Right ventricle myocardium inferior (tissue), 1 donor: Measurements from ENCODE around the gene SELENOI. TPM values are rescaled to one million over a fixed set of nuclear protein-coding genes. Genes with fewer than 3 reads are reported as not detected.

ENCODE experiments used
- ATAC-seq: fragments of 200-7000 bp; cut with Tn5 transposase; one replicate; pipeline ENCODE4 v1.9.1; 2020; ENCODE audit warnings: mild to moderate bottlenecking, moderate library complexity
- DNase-seq: peaks from one replicate; pipeline ENCODE4 v3.0.0; 2021; ENCODE audit errors: missing footprints
- intact Hi-C: fragments of 100-400 bp; cut with DNase I; formaldehyde crosslinking; loops from one replicate; pipeline ENCODE4 v1.11.0; 2022
- total RNA-seq: library from RNA; stranded (reverse); fragmentation: NEBNext Ultra II Directional; extraction: Animal tissue kit (Norgen Biotek cat#: 25700); gene quantifications from one replicate; pipeline ENCODE4 v1.2.1, GENCODE V29; 2021
- donor health status: DM: no; HTN: yes; CAD: no; lungs with severe emphysema.

The SELENOI gene
- total RNA-seq, 1 donor from 2014 or later: 14.3 TPM

DNA sequence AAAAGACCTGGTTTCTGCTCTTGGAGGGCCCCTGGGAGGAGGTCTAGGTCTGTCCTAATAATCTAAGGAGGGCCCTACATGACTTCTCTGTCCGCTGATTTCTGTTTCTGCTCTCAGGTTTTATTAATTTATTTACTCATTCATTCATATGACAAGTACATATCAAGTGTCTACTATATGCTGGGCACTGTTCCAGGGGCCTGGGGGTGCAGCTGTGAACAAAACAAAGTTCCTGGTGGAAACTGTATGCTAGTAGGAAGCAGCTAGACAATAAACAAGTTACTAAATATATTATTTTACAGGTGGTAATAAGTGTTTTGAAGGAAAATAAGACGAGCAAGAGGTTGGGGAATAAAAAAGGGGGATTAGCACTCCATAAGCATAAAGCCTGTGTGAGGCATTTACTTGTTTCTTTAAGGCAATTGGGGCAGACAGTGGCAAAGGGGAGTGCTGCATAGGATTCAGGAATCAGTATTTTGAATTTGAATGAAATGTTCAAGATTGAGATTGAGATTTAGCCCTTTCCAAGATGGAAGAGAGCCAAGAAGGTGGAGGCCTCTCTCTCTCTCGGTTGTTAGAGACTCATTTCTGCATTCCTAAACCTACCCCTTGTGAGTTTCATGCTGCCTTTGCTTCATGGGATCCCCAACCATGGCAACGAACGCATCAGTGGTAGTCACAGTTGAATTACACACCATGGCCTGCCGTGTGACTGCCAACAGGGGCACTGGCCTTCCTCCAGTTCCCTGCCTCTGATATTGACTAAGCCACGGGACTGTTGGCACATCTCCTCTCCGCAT is 84.0 kb downstream of the SELENOI start:
- intact Hi-C loops: no loop called here
- no peak for DNase-seq
- peak; percentile 63 for ATAC-seq

DNA sequence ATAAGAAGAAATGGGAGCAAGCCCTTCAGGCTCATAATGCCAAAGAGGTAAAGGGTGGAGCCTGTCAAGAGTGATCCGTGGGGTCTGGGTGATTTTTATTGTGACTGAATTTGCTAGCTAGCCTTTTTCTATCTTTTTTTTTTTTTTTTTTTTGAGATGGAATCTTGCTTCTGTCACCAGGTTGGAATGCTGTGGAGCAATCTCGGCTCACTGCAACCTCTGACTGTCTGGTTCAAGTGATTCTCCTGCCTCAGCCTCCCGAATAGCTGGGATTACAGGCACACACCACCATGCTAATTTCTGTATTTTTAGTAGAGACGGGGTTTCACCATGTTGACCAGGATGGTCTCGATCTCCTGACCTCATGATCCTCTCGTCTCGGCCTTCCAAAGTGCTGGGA is 84.9 kb downstream of the SELENOI start:
- ATAC-seq: no peak
- intact Hi-C loops: no loop called here
- DNase-seq: no peak

DNA sequence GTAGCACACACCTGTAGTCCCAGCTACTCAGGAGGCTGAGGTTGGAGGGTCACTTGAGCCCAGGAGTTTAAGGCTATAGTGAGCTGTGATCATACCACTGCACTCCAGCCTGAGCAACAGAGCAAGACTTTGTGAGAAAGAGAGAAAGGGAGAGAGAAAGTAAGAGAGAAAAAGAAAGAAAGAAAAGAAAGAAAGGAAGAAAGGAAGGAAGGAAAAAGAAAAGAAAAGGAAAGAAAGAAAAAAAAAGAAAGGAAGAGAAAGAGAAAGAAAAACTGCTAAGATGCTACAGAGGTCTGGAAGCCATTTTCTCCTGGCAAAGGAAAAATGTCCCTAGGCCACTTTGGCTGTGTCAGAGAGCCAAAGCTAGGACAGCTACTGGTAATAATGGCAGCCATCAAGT is 86.4 kb downstream of the SELENOI start:
- intact Hi-C loops: no loop called here
- ATAC-seq (no peak), DNase-seq (no peak)

DNA sequence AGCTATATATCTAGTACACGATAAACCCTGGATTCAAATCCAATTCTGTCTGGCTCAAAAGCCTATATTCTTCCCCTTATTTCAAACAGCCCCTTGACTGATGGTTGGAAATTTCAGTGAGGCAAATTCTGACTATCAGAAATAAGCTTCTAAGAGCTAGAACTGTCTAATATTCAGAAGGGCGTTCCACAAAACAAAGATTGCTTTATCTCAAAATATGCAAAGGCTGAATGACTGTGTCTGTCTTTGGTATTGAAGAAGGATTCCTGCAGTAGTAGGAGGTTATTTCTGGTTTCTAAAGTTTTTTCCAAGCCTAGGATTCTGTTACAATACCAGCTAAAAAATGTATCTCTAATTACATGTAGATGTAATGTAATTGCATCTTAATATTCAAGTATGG is 86.9 kb downstream of the SELENOI start:
- DNase-seq: no peak

DNA sequence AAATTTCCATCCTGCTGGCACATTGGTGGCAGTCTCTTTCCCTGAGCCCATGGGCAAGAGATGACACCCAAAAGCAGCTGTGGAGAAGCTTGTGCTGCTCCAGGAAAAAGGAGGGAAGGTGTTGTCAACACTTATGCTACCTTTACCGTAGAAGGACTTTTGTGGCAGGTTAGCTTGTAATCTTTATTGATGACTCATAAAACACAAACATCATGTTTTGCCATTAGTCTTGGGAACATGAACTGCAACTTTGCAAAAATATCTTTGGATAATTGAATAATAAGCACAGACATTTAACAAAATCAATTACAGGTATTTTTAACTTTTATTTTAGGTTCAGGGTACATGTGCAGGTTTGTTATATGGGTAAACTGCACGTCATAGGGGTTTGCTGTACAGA is 89.2 kb downstream of the SELENOI start:
- DNase-seq (no peak), ATAC-seq (no peak)
- intact Hi-C loops: no loop called here

More for the DNA sequence above, 86.9 kb downstream of the SELENOI start:
- no peak for ATAC-seq
- intact Hi-C loops: no loop called here

DNA sequence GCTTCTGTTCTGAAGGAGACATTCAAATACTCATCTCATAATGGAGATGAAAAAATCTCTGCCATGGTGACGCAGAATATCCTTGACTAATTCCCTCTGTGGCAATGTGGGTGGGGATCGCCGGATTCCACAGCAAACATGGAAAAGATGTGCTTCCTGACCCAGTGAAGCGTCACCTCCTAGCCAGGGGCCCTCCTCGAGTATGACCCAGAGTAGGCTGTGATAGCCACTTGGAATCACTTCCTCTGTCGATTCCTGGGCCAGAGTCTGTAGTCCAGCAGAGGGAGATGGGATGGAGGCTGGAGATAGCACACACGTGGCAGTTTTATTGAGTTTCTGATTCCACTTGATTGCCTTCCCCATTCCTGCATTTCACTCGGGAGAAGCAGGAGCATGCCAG is 92.6 kb downstream of the SELENOI start:
- intact Hi-C loops: no loop called here
- ATAC-seq (no peak), DNase-seq (no peak)

DNA sequence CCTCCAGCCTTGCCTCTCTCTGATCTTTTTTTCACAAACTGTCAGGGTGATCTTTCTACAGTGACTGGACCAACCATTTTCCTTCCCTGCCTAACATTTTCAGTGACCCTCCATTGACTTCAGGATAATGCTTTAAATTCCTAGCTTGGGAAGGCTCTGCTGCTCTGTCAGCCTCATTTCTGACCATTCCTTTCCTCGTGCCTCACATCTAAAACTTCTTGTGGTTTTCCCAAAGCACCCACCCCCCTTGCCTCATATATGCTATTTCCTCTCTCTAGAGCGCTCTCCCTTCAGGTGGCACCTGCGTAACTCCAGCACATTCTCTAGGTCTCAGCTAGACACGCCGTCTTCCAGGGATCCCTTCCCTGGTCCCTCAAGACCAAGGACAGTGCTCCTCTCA is 93.0 kb downstream of the SELENOI start:
- no peak for DNase-seq
- ATAC-seq: no peak
- intact Hi-C loops: no loop called here

DNA sequence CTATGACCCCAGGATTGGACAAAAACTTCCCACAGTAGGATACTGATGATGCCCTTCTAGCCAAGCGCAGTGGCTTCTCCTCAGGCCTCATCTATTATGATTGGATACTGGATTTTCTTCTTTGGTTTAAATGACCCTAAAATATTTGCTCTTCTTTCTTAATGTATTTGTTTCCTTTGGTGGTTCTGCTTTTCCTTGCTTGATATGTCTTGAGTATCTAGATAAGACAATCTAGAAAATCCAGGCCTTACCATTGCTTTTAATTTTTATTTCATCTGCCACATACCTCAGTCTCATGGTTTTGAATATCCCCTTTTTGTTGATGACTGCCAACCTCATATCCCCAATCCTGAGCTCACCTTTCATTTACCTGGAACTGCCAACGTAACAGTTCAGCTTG is 96.4 kb downstream of the SELENOI start:
- DNase-seq (no peak), ATAC-seq (no peak)
- intact Hi-C loops: no loop called here

DNA sequence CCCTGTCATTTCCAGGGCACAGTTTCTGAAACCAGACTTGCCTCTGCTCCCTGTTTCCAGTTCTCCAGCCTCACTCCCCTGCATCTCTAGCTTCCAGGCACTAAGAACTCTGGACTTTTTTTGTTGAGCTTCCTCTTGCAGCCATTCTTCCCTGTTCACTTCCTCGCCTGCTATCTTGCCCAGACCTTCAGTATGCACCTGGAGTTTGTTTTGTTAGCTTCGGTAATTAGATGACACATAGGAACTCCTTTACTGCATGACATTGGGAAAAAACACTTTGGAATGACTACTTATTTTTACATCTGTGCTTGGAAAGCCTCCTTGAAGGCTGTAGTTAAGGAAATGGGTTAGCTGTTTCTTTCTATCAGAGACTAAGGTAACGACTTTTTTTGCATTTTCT is 96.8 kb downstream of the SELENOI start:
- ATAC-seq (no peak), DNase-seq (no peak)
- intact Hi-C loops: no loop called here

DNA sequence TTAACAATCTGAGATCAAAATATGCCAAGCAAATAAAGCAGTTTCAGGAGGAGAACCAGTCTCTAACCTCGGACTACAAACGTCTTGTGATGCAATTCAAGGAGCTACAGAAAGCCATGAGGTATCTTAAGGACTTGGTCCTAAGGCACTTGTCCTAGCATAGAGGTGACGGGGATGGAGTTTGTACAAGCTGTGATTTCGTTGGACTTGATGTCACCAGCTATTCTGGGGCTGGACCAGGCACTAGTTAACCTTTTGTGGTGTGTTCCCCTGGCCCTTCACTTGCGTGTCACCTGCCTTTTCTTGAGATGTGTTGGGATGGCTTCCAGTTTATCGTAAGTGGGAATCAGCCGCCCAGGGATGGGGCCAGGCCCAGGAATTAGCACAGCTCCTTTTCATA is 98.3 kb downstream of the SELENOI start:
- intact Hi-C loops: no loop called here
- no peak for DNase-seq
- ATAC-seq: peak; percentile 48

Other genes with a start within 250 kb of the SELENOI start
- 1.4 TPM for gene GAREM2, start 173.1 kb upstream of the SELENOI start, total RNA-seq
- 764 TPM for gene HADHA, start 101.5 kb upstream of the SELENOI start, total RNA-seq
- 1,782 TPM for gene HADHB, start 101.2 kb upstream of the SELENOI start, total RNA-seq
- 0.16 TPM for gene ADGRF3, start 646 bp downstream of the SELENOI start, total RNA-seq
- gene DRC1, start 55.8 kb downstream of the SELENOI start, total RNA-seq: 0.30 TPM
- 0.08 TPM for gene OTOF, start 132.0 kb downstream of the SELENOI start, total RNA-seq